Sigmoid colon (tissue), 7 donors: ENCODE results near the gene UNG. TPM values are rescaled to one million over a fixed set of nuclear protein-coding genes. Genes with fewer than 3 reads are reported as not detected.

Experiments used
- DNase-seq: peaks from one replicate; pipeline ENCODE4 v3.0.0-alpha.2; 2019
- H3K27ac ChIP-seq, 4 donors: fragments of 200-600 bp; sonication (generic); one replicate each; pipeline ENCODE4 v1.5.1; 2016 to 2019; ENCODE audit warnings: mild to moderate bottlenecking in 1 of 4
- H3K27me3 ChIP-seq, 3 donors: fragments of 200-600 bp; sonication (generic); one replicate each; pipeline ENCODE4 v1.5.1; 2019; ENCODE audit warnings: mild to moderate bottlenecking in 1 of 3
- H3K36me3 ChIP-seq, 4 donors: fragments of 200-600 bp; sonication (generic); one replicate each; pipeline ENCODE4 v1.5.1; 2016 to 2019
- H3K4me1 ChIP-seq, 4 donors: fragments of 200-600 bp; sonication (generic); one replicate each; pipeline ENCODE4 v1.5.1; 2017 to 2019
- H3K4me3 ChIP-seq, 4 donors: fragments of 200-600 bp; sonication (generic); one replicate each; pipeline ENCODE4 v1.5.1; 2017 to 2019; ENCODE audit warnings: mild to moderate bottlenecking in 2 of 4, moderate library complexity in 1 of 4
- H3K9me3 ChIP-seq, 4 donors: fragments of 200-600 bp in 3 of 4; sonication (generic) in 3 of 4; one replicate each; pipeline versions ENCODE4 v1.5.1 to v1.6.1; 2013 to 2019
- EP300 ChIP-seq, 4 donors: sonication (generic); formaldehyde crosslinking; IDR thresholded peaks; one replicate each; pipeline ENCODE4 v1.6.1; 2017; ENCODE audit warnings: antibody characterized with exemption in 4 of 4
- POLR2A ChIP-seq, 2 donors: fragments of 450-650 bp; IDR thresholded peaks; one replicate each; pipeline ENCODE4 v1.6.1; 2016; ENCODE audit warnings: antibody characterized with exemption in 2 of 2, mild to moderate bottlenecking in 2 of 2, moderate library complexity in 2 of 2
- POLR2AphosphoS5 ChIP-seq, 4 donors: sonication (generic); formaldehyde crosslinking; IDR thresholded peaks; one replicate each; pipeline ENCODE4 v1.6.1; 2017; ENCODE audit warnings: antibody characterized with exemption in 4 of 4
- WGBS, 2 donors: extraction: QIAGEN DNeasy Blood & Tissue Kit; methylation state at CpG; one replicate each; pipeline ENCODE4 v1.1.7; 2013; 5-methylcytosine and 5-hydroxymethylcytosine counted together
- intact Hi-C: fragments of 100-400 bp; cut with DNase I; formaldehyde crosslinking; loops from one replicate; pipeline ENCODE4 v1.15.1; 2023
- polyA plus RNA-seq, 3 donors: library from polyadenylated mRNA; stranded (reverse); fragments of 200-250 nt; gene quantifications; one replicate each; pipeline ENCODE4 v1.2.3, GENCODE V29; 2013
- total RNA-seq, 4 donors: library from RNA; depleted of rRNA; stranded (reverse); fragments of >200 nt; gene quantifications; one replicate each; pipeline ENCODE4 v1.1.0, GENCODE V29; 2016
- TF ChIP-seq, protein P1 (sequence below), 4 experiments: fragments of 450-650 bp in 3 of 4; fragments of 200-600 bp in 1 of 4; IDR thresholded peaks; one replicate each; pipeline ENCODE4 v1.5.1; 2016 to 2019; ENCODE audit warnings: antibody characterized with exemption in 4 of 4, mild to moderate bottlenecking in 3 of 4, moderate library complexity in 2 of 4
- donor health status: healthy with polysubstance abuse.
- donor health status: Bipolar disorder and iron deficiency.
- donor health status: healthy.

Gene UNG
- total and polyA plus RNA-seq, 7 donors = 11.9 to 34.8 (median 17.1) TPM

DNA sequence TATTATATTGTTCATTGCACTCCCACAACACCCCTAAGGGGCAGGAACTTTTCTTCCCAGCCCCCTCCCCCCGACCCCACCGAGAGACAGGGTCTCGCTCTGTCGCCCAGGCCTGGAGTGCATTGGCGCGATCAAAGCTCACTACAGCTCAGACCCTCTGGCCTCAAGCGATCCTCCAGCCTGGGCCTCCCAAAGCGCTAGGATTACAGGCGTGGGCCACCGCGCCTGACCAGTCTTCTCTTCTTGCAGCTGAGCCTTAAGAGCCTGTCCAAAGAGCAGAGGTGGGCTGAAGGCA lies 310 bp upstream of the UNG start:
- no peak for TF ChIP-seq POLR2AphosphoS5 (IDR thresholded peaks at IDR 0.05)
- TF ChIP-seq, protein P1, sequence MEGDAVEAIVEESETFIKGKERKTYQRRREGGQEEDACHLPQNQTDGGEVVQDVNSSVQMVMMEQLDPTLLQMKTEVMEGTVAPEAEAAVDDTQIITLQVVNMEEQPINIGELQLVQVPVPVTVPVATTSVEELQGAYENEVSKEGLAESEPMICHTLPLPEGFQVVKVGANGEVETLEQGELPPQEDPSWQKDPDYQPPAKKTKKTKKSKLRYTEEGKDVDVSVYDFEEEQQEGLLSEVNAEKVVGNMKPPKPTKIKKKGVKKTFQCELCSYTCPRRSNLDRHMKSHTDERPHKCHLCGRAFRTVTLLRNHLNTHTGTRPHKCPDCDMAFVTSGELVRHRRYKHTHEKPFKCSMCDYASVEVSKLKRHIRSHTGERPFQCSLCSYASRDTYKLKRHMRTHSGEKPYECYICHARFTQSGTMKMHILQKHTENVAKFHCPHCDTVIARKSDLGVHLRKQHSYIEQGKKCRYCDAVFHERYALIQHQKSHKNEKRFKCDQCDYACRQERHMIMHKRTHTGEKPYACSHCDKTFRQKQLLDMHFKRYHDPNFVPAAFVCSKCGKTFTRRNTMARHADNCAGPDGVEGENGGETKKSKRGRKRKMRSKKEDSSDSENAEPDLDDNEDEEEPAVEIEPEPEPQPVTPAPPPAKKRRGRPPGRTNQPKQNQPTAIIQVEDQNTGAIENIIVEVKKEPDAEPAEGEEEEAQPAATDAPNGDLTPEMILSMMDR (IDR thresholded peaks at IDR 0.05) = no peak
- no peak for TF ChIP-seq POLR2A (IDR thresholded peaks at IDR 0.05)
- TF ChIP-seq EP300 (IDR thresholded peaks at IDR 0.05) = no peak
- WGBS, 2 donors = 36 to 43% methylated on average over 11 of the region's 11 CpGs
- DNase-seq = no peak
- peaks cover 0 to 56% (median 38%) of the 10 kb centered on the region in 4 donors for H3K4me1 ChIP-seq
- H3K4me3 ChIP-seq = peak overlapping the region in 1 of 4 donors; percentile 80
- H3K27me3 ChIP-seq = no peaks in the 10 kb centered on the region
- peaks cover 0 to 17% (median 6%) of the 10 kb centered on the region in 4 donors for H3K36me3 ChIP-seq
- H3K9me3 ChIP-seq = no peaks in the 10 kb centered on the region
- no peak overlapping the region for H3K27ac ChIP-seq
- intact Hi-C loops = loop anchor here (10.0 kb wide), 3 partner anchors 242 to 462 kb away; partner anchors contain the start of genes SELPLG and SSH1

DNA sequence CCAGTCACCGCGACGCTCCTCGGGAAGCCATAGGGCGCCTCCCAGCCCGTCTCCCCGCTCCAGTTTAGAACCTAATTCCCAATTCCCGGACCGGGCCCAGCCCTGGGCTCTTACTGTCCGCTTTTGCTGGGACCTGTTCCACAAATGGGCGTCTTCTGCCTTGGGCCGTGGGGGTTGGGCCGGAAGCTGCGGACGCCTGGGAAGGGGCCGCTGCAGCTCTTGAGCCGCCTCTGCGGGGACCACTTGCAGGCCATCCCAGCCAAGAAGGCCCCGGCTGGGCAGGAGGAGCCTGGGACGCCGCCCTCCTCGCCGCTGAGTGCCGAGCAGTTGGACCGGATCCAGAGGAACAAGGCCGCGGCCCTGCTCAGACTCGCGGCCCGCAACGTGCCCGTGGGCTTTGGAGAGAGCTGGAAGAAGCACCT lies 797 bp downstream of the UNG start:
- WGBS, 2 donors = 0% methylated on average over 32 of the region's 32 CpGs
- DNase-seq = peak; percentile 87

DNA sequence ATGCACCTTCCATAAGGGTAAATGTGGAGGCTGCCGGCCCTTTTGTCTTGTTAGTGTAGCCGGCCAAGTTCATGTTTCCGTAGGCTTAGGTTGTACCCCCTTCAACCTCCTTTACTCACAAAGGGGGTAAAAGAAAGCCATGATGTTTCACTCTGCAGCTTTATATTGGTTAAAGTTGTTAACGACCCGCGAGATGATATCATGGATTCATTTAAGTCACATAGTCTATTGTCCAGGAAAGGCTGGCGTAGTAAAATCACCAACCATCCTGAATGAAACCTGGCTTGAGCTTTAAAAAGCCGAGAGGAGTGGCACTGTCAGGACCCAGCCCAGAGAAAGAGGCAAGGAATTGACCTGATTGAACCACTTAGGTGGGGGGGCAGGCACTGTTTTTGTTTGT lies 1.3 kb downstream of the UNG start:
- Histone ChIP-seq H3K9me3 (no peaks in the 10 kb centered on the region), H3K4me1 (peaks cover 0 to 47% (median 27%) of the 10 kb centered on the region in 4 donors), H3K27ac (peak overlapping the region; percentile 90 to 96 (median 95)), H3K36me3 (peaks cover 0 to 32% (median 20%) of the 10 kb centered on the region in 4 donors), H3K4me3 (peak overlapping the region; percentile 69 to 85 (median 79)), H3K27me3 (no peaks in the 10 kb centered on the region)
- DNase-seq = no peak
- TF ChIP-seq, protein P1 (IDR thresholded peaks at IDR 0.05) = no peak
- TF ChIP-seq POLR2A (IDR thresholded peaks at IDR 0.05) = no peak
- no peak for TF ChIP-seq POLR2AphosphoS5 (IDR thresholded peaks at IDR 0.05)
- no peak for TF ChIP-seq EP300 (IDR thresholded peaks at IDR 0.05)
- WGBS, 2 donors = 3 to 10% methylated on average over 8 of the region's 8 CpGs
- intact Hi-C loops = loop anchor here (1.0 to 10.0 kb wide), 4 partner anchors 244 to 536 kb away; partner anchors contain the start of genes ISCU, SELPLG and SSH1

More for the DNA sequence above, 797 bp downstream of the UNG start:
- TF ChIP-seq EP300 (IDR thresholded peaks at IDR 0.05) = no peak
- peak; percentile 37 to 52 for TF ChIP-seq POLR2A (IDR thresholded peaks at IDR 0.05)
- TF ChIP-seq, protein P1 (IDR thresholded peaks at IDR 0.05) = no peak
- peak; percentile 62 to 88 (median 69) for TF ChIP-seq POLR2AphosphoS5 (IDR thresholded peaks at IDR 0.05)
- no peaks in the 10 kb centered on the region for H3K27me3 ChIP-seq
- peak overlapping the region; percentile 90 to 96 (median 95) for H3K27ac ChIP-seq
- H3K36me3 ChIP-seq = peaks cover 0 to 28% (median 16%) of the 10 kb centered on the region in 4 donors
- H3K9me3 ChIP-seq = no peaks in the 10 kb centered on the region
- H3K4me1 ChIP-seq = peaks cover 0 to 50% (median 28%) of the 10 kb centered on the region in 4 donors
- intact Hi-C loops = loop anchor here (1.0 to 10.0 kb wide), 4 partner anchors 243 to 536 kb away; partner anchors contain the start of genes ISCU, SELPLG and SSH1
- peak overlapping the region; percentile 69 to 85 (median 79) for H3K4me3 ChIP-seq

DNA sequence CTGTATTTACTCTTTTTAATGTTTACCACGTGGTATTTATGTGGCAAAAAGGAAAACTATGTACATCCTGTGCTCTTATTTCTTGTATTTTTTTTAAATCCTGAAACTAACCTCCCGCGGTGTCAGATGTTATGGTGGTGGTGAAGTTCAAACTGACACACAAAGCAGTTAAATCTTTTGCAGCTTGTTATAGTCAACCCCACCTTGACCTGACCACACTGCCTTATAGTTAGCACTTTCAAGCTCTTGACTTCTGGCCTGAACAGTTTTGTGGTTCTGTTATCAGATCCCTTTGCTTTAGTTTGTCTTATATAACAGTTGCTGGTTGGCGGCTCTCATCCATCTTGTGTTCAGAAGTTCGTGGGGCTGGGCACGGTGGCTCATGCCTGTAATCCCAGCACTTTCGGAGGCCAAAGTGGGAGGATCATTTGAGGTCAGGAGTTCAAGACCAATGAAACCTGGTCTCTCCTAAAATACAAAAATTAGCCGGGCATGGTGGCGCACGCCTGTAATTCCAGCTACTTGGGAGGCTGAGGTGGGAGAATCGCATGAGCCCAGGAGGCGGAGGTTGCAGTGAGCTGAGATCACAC lies 2.1 kb downstream of the UNG start:
- 68 to 71% methylated on average over 12 of the region's 12 CpGs for WGBS, 2 donors

More for the DNA sequence above, 2.1 kb downstream of the UNG start:
- peak overlapping the region; percentile 90 to 96 (median 95) for H3K27ac ChIP-seq
- peak overlapping the region in 3 of 4 donors; percentile 78 to 85 (median 80) for H3K4me3 ChIP-seq
- intact Hi-C loops = loop anchor here (10.0 kb wide), 3 partner anchors 245 to 465 kb away; partner anchors contain the start of genes SELPLG and SSH1
- DNase-seq = no peak
- TF ChIP-seq, protein P1 (IDR thresholded peaks at IDR 0.05) = no peak
- TF ChIP-seq POLR2A (IDR thresholded peaks at IDR 0.05) = no peak
- no peak for TF ChIP-seq POLR2AphosphoS5 (IDR thresholded peaks at IDR 0.05)
- no peak for TF ChIP-seq EP300 (IDR thresholded peaks at IDR 0.05)
- peaks cover 0 to 41% (median 29%) of the 10 kb centered on the region in 4 donors for H3K36me3 ChIP-seq
- H3K4me1 ChIP-seq = peaks cover 0 to 43% (median 26%) of the 10 kb centered on the region in 4 donors
- no peaks in the 10 kb centered on the region for H3K27me3 ChIP-seq
- no peaks in the 10 kb centered on the region for H3K9me3 ChIP-seq
